Smooth muscle cell (in vitro differentiated cells): ENCODE data around the gene GLDC. TPM values are rescaled to one million over a fixed set of nuclear protein-coding genes. Genes with fewer than 3 reads are reported as not detected.

Experiments used
- DNase-seq: peaks from one replicate; lab custom pipeline; 2025; ENCODE audit not compliant: unreplicated experiment; lab: John Stamatoyannopoulos, UW
- H2AFZ ChIP-seq: fragments of 200-600 bp; sonication (generic); 2 replicates; pipeline ENCODE4 v1.6.0; 2016; ENCODE audit warnings: antibody characterized with exemption, low read depth, mild to moderate bottlenecking
- H3F3A ChIP-seq: fragments of 200-600 bp; sonication (generic); 2 replicates; pipeline ENCODE4 v1.6.0; 2017; ENCODE audit warnings: antibody characterized with exemption, low read depth
- H3K27ac ChIP-seq: fragments of 200-600 bp; sonication (generic); 2 replicates; pipeline ENCODE4 v1.5.1; 2016; ENCODE audit warnings: low read depth, mild to moderate bottlenecking
- H3K27me3 ChIP-seq: fragments of 200-600 bp; sonication (generic); 2 replicates; pipeline ENCODE4 v1.6.1; 2016; ENCODE audit warnings: low read depth, mild to moderate bottlenecking
- H3K36me3 ChIP-seq: fragments of 200-600 bp; sonication (generic); 2 replicates; pipeline ENCODE4 v1.5.1; 2016; ENCODE audit warnings: low read depth
- H3K4me1 ChIP-seq: fragments of 200-600 bp; sonication (generic); 2 replicates; pipeline ENCODE4 v1.5.1; 2016; ENCODE audit warnings: low read depth
- H3K4me2 ChIP-seq: fragments of 200-600 bp; sonication (generic); 2 replicates; pipeline ENCODE4 v1.6.0; 2016; ENCODE audit warnings: mild to moderate bottlenecking
- H3K4me3 ChIP-seq: fragments of 200-600 bp; sonication (generic); 2 replicates; pipeline ENCODE4 v1.5.1; 2016; ENCODE audit warnings: mild to moderate bottlenecking
- H3K79me2 ChIP-seq: fragments of 200-600 bp; sonication (generic); 2 replicates; pipeline ENCODE4 v1.6.0; 2016; ENCODE audit warnings: low read depth, mild to moderate bottlenecking
- H3K9ac ChIP-seq: fragments of 200-600 bp; sonication (generic); 2 replicates; pipeline ENCODE4 v1.6.0; 2016; ENCODE audit warnings: low read depth
- H3K9me3 ChIP-seq: fragments of 200-600 bp; sonication (generic); replicated peaks from 2 replicates; pipeline ENCODE4 v1.5.1; 2016; ENCODE audit warnings: low read depth
- H4K20me1 ChIP-seq: fragments of 200-600 bp; sonication (generic); 2 replicates; pipeline ENCODE4 v1.6.0; 2016; ENCODE audit warnings: low read depth
- WGBS: methylation state at CpG from one replicate; pipeline ENCODE4 v1.1.7; 2016; ENCODE audit warnings: low lambda C conversion rate; 5-methylcytosine and 5-hydroxymethylcytosine counted together
- polyA plus RNA-seq: library from polyadenylated mRNA; unstranded; fragments of >200 nt; fragmentation: Nextera tagmentation; extraction: Ambion mirVana; gene quantifications from 2 replicates; pipeline ENCODE4 v1.2.1, GENCODE V29; 2016
- total RNA-seq: library from RNA; depleted of rRNA; stranded (reverse); fragments of >200 nt; gene quantifications from 2 replicates; pipeline ENCODE4 v1.2.3, GENCODE V29; 2014
- TF ChIP-seq, protein P1 (sequence below): fragments of 200-600 bp; sonication (generic); IDR thresholded peaks from 2 replicates; pipeline ENCODE4 v1.5.1; 2017; ENCODE audit warnings: borderline replicate concordance, mild to moderate bottlenecking, antibody characterized with exemption; ENCODE audit not compliant: insufficient read depth, poor library complexity, severe bottlenecking

GLDC gene
- total and polyA plus RNA-seq, 2 experiments from 2014 or later: 0.13 to 0.45 TPM

DNA sequence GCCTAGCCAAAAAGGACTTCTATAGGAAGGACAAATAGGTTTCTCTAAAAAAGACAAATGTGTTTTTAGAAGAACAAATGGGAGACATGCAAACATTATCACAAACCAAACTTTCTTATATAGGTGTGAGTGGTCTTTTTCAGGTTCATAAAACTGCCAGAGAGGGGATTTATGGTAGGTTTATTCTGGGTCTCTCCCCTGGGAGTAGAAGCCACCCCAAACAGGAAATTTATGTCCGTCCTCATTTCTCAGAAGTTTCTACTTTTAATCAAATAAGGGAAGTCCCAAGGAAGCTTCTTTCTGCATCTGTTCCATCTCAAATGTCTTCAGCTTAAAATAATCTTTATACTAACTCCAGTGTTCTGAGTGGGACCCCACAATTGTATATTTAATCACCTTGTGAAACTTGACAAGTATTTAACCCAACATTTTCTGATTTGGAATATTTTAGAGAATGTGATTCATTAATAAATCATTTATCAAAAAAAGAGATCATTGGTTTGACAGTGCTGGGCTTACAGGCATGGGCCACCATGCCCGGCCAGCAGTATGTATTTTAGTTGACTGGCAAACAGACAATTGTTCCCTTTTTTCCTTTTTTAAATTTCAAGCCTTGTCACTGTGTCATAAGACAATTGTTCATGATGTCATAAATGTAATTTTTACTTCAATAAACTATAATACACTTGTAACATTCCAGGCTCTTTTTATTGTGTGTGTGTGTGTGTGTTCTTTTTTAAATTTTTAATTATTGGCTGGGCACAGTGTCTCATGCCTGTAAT lies 44.6 kb upstream of the GLDC start:
- TF ChIP-seq, protein P1, sequence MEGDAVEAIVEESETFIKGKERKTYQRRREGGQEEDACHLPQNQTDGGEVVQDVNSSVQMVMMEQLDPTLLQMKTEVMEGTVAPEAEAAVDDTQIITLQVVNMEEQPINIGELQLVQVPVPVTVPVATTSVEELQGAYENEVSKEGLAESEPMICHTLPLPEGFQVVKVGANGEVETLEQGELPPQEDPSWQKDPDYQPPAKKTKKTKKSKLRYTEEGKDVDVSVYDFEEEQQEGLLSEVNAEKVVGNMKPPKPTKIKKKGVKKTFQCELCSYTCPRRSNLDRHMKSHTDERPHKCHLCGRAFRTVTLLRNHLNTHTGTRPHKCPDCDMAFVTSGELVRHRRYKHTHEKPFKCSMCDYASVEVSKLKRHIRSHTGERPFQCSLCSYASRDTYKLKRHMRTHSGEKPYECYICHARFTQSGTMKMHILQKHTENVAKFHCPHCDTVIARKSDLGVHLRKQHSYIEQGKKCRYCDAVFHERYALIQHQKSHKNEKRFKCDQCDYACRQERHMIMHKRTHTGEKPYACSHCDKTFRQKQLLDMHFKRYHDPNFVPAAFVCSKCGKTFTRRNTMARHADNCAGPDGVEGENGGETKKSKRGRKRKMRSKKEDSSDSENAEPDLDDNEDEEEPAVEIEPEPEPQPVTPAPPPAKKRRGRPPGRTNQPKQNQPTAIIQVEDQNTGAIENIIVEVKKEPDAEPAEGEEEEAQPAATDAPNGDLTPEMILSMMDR: no peak
- no peaks in the 10 kb centered on the region for H4K20me1 ChIP-seq
- no peak overlapping the region for H2AFZ ChIP-seq
- DNase-seq: no peak
- H3K4me2 ChIP-seq: no peak overlapping the region
- no peak overlapping the region for H3K27ac ChIP-seq
- no peaks in the 10 kb centered on the region for H3K36me3 ChIP-seq
- no peak overlapping the region for H3K9ac ChIP-seq
- H3K27me3 ChIP-seq: no peaks in the 10 kb centered on the region
- no peaks in the 10 kb centered on the region for H3F3A ChIP-seq
- no peak overlapping the region for H3K4me3 ChIP-seq
- no peaks in the 10 kb centered on the region for H3K9me3 ChIP-seq
- H3K79me2 ChIP-seq: no peaks in the 10 kb centered on the region
- no peaks in the 10 kb centered on the region for H3K4me1 ChIP-seq
- WGBS: 84% methylated on average over 2 of the region's 2 CpGs

DNA sequence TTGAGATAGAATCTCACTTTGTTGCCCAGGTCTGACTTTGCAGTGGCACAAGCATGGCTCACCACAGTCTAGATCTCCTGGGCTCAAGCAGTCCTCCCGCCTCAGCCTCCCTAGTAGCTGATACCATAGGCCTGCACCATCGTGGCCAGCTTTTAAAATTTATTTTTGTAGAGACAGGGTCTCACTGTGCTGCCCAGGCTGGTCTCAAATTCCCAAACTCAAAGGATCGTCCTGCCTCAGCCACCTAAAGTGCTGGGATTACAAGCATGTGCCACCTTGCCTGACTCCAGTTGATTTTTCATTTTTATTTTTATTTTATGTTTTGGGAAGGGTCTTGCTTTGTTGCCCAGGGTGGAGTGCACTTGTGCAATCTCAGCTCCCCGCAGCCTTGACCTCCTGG lies 41.7 kb upstream of the GLDC start:
- H3K9ac ChIP-seq: no peak overlapping the region
- H3K9me3 ChIP-seq: no peaks in the 10 kb centered on the region
- no peaks in the 10 kb centered on the region for H4K20me1 ChIP-seq
- DNase-seq: no peak
- no peaks in the 10 kb centered on the region for H3F3A ChIP-seq
- TF ChIP-seq, protein P1: no peak
- 99% methylated on average over 4 of the region's 4 CpGs for WGBS
- no peak overlapping the region for H2AFZ ChIP-seq
- peaks cover 10% of the 10 kb centered on the region for H3K79me2 ChIP-seq
- no peak overlapping the region for H3K27ac ChIP-seq
- H3K36me3 ChIP-seq: no peaks in the 10 kb centered on the region
- H3K4me3 ChIP-seq: no peak overlapping the region
- H3K4me1 ChIP-seq: no peaks in the 10 kb centered on the region
- H3K27me3 ChIP-seq: no peaks in the 10 kb centered on the region
- H3K4me2 ChIP-seq: no peak overlapping the region

DNA sequence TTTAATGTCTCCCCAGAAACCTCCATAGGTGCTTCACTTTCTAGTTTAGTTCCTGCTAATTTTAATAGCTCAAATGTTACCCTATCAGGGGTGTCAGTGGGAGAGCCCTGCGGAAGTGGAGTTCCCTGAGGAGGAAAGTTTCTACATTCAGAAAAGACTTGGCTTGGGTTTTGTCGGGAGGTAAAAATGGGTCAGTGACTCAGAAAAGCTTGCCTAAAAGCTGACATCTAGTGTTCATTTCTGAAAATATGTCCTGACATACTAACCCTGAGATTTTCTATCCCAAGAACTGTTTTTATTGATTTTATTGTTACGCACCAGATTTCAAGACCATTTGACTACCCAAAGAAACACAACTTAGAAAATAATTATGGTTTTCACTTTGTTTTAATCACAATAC lies 40.9 kb upstream of the GLDC start:
- TF ChIP-seq, protein P1: peak; percentile 9
- no peaks in the 10 kb centered on the region for H3K9me3 ChIP-seq
- H3K4me2 ChIP-seq: no peak overlapping the region
- WGBS: 75% methylated on average over 3 of the region's 3 CpGs
- no peaks in the 10 kb centered on the region for H3K4me1 ChIP-seq
- no peak for DNase-seq
- peaks cover 12% of the 10 kb centered on the region for H3K79me2 ChIP-seq
- H3K27ac ChIP-seq: no peak overlapping the region
- no peak overlapping the region for H3K9ac ChIP-seq
- H3K4me3 ChIP-seq: no peak overlapping the region
- no peaks in the 10 kb centered on the region for H3F3A ChIP-seq
- H2AFZ ChIP-seq: no peak overlapping the region
- no peaks in the 10 kb centered on the region for H3K36me3 ChIP-seq
- no peaks in the 10 kb centered on the region for H3K27me3 ChIP-seq
- no peaks in the 10 kb centered on the region for H4K20me1 ChIP-seq
